ENCODE results near the gene SLC16A11. TPM values are rescaled to one million over a fixed set of nuclear protein-coding genes. Genes with fewer than 3 reads are reported as not detected.
A peak's percentile ranks its signal among the peaks of the same experiment; 100 is the strongest.

SLC16A11 gene
- polyA plus RNA-seq, 1 donor (not counting 4 experiments of a cell fraction or from before 2014, with no cell fraction given) = not detected

DNA sequence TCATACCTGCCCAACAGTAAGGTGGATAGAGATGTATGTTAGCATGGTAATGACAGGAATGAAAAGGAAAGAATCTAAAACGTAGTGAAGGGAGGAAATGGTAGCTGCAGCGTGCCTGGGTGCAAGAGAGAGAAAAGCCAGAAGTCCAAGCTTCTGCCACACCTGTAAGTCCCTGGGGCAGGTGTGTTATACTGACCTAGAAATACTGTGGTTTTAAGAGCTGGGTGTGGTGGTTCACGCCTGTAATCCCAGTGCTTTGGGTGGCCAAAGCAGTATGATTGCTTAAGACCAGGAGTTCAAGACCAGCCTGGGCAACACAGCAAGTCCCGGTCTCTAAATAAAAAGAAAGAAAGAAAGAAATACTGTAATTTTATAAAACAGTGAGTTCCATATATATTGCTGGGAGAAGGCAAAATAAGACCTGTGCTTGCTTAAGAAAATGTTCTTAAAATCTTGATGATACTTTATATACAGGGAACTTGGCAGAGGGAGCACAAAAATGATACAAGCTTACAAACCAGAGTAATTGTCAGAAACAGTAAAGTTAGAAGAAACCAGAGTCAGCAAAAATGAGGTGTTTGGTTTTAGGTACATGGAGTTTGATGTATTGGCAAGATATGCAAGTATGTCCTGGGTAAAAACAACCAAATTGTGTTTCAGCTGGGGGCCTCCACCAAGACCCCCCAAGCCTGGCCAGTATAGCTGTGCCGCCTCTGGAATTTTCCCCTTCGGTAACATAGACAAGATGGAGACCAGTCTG, 41.4 kb downstream of the SLC16A11 start:
- H3K9ac ChIP-seq (ENCODE audit: control insufficient read depth, extremely low read depth, insufficient read depth, low read length) = no peak overlapping the region
- no peaks in the 10 kb centered on the region for H3K9me3 ChIP-seq (ENCODE audit: control insufficient read depth, low read depth, low read length)
- peaks cover 18 to 32% of the 10 kb centered on the region in 2 experiments for H3K36me3 ChIP-seq (ENCODE audit: control insufficient read depth in 2 of 2, extremely low read depth in 1 of 2, insufficient read depth in 2 of 2, low read length in 2 of 2)
- peaks cover 9% of the 10 kb centered on the region for H3K79me2 ChIP-seq (ENCODE audit: control insufficient read depth, insufficient read depth, low read length)
- peaks cover 3% of the 10 kb centered on the region for H4K20me1 ChIP-seq (ENCODE audit: control insufficient read depth, extremely low read depth, insufficient read depth, low read length)
- no peak overlapping the region for H3K4me3 ChIP-seq (ENCODE audit: control insufficient read depth in 2 of 3, extremely low read depth in 1 of 3, insufficient read depth in 2 of 3, low read depth in 1 of 3, low read length in 3 of 3)
- dilution Hi-C loops (cut with MboI; ENCODE audit: extremely low pct_ligation_motif_present, low sequenced_read_pairs) = no loop called here
- no peaks in the 10 kb centered on the region for H3K4me1 ChIP-seq (ENCODE audit: control insufficient read depth, extremely low read depth, insufficient read depth, low read length)
- TF ChIP-seq EZH2 (IDR thresholded peaks at IDR 0.05; ENCODE audit: low read length) = no peak
- TF ChIP-seq, protein P1, sequence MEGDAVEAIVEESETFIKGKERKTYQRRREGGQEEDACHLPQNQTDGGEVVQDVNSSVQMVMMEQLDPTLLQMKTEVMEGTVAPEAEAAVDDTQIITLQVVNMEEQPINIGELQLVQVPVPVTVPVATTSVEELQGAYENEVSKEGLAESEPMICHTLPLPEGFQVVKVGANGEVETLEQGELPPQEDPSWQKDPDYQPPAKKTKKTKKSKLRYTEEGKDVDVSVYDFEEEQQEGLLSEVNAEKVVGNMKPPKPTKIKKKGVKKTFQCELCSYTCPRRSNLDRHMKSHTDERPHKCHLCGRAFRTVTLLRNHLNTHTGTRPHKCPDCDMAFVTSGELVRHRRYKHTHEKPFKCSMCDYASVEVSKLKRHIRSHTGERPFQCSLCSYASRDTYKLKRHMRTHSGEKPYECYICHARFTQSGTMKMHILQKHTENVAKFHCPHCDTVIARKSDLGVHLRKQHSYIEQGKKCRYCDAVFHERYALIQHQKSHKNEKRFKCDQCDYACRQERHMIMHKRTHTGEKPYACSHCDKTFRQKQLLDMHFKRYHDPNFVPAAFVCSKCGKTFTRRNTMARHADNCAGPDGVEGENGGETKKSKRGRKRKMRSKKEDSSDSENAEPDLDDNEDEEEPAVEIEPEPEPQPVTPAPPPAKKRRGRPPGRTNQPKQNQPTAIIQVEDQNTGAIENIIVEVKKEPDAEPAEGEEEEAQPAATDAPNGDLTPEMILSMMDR (optimal IDR thresholded peaks at IDR 0.05 in 1 of 3, IDR thresholded peaks at IDR 0.05 in 1 of 3, conservative IDR thresholded peaks at IDR 0.05 in 1 of 3; ENCODE audit: extremely low read depth in 1 of 3, insufficient read depth in 2 of 3, low read length in 3 of 3) = no peak
- FAIRE-seq (no peak), DNase-seq (ENCODE audit: low read depth, low spot score) (no peak)
- no peak overlapping the region for H3K4me2 ChIP-seq (ENCODE audit: control insufficient read depth, extremely low read depth, insufficient read depth, low read depth, low read length)
- no peak overlapping the region for H3K27ac ChIP-seq (ENCODE audit: control insufficient read depth, insufficient read depth, low read length)
- no peak overlapping the region for H2AFZ ChIP-seq (ENCODE audit: control insufficient read depth, low read length)
- no peaks in the 10 kb centered on the region for H3K27me3 ChIP-seq (ENCODE audit: control insufficient read depth, extremely low read depth, insufficient read depth, low read length)
- H3K9me1 ChIP-seq (ENCODE audit: control insufficient read depth, extremely low read depth, insufficient read depth, low read length) = no peaks in the 10 kb centered on the region

DNA sequence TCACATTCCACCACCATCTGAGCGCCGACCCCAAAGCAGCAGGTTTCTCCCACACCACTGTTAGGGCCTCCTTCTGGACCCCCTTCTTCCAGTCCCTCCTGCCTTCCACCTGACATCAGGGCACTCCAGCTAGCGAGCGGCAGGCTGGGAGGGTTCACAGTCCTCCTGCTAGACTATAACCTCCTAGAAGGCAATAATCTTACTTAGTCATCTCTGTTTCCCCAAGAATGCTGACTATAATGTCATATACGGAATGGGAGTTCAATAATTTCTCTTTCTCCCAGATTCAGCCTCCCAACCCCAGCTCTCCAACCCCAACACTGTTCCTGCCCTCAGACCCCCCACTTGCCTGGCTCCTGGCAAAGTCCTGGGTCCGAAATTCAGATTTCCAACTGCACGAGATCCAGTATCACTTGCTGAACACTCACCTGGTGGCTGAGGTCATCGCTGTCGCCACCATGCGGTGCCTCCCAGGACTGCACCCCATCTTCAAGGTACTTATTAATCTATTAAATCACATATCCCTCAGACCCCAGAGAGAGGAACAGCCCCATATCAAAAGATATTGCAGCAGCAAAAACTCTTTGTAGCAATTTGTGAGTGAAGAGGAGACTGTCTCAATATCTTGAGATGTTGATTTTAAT, 42.5 kb downstream of the SLC16A11 start:
- peak; percentile 29 for FAIRE-seq

More for the DNA sequence above, 42.5 kb downstream of the SLC16A11 start:
- dilution Hi-C loops (cut with MboI; ENCODE audit: extremely low pct_ligation_motif_present, low sequenced_read_pairs) = no loop called here
- Histone ChIP-seq H3K9me3 (ENCODE audit: control insufficient read depth, low read depth, low read length) (no peaks in the 10 kb centered on the region), H4K20me1 (ENCODE audit: control insufficient read depth, extremely low read depth, insufficient read depth, low read length) (peaks cover 3% of the 10 kb centered on the region), H3K4me1 (ENCODE audit: control insufficient read depth, extremely low read depth, insufficient read depth, low read length) (no peaks in the 10 kb centered on the region), H3K27ac (ENCODE audit: control insufficient read depth, insufficient read depth, low read length) (no peak overlapping the region), H3K36me3 (ENCODE audit: control insufficient read depth in 2 of 2, extremely low read depth in 1 of 2, insufficient read depth in 2 of 2, low read length in 2 of 2) (peaks cover 18 to 31% of the 10 kb centered on the region in 2 experiments), H3K9ac (ENCODE audit: control insufficient read depth, extremely low read depth, insufficient read depth, low read length) (no peak overlapping the region), H3K9me1 (ENCODE audit: control insufficient read depth, extremely low read depth, insufficient read depth, low read length) (no peaks in the 10 kb centered on the region), H3K4me3 (ENCODE audit: control insufficient read depth in 2 of 3, extremely low read depth in 1 of 3, insufficient read depth in 2 of 3, low read depth in 1 of 3, low read length in 3 of 3) (no peak overlapping the region), H2AFZ (ENCODE audit: control insufficient read depth, low read length) (no peak overlapping the region), H3K79me2 (ENCODE audit: control insufficient read depth, insufficient read depth, low read length) (peaks cover 4% of the 10 kb centered on the region), H3K4me2 (ENCODE audit: control insufficient read depth, extremely low read depth, insufficient read depth, low read depth, low read length) (no peak overlapping the region), H3K27me3 (ENCODE audit: control insufficient read depth, extremely low read depth, insufficient read depth, low read length) (no peaks in the 10 kb centered on the region)
- no peak for DNase-seq (ENCODE audit: low read depth, low spot score)
- TF ChIP-seq, protein P1 (optimal IDR thresholded peaks at IDR 0.05 in 1 of 3, IDR thresholded peaks at IDR 0.05 in 1 of 3, conservative IDR thresholded peaks at IDR 0.05 in 1 of 3; ENCODE audit: extremely low read depth in 1 of 3, insufficient read depth in 2 of 3, low read length in 3 of 3) = peak; percentile 76 to 85 (median 82)
- TF ChIP-seq EZH2 (IDR thresholded peaks at IDR 0.05; ENCODE audit: low read length) = no peak

Data from keratinocyte (primary cell).